AML-193 (cell line): ENCODE results near the gene CEP85.
A peak's percentile ranks its signal among the peaks of the same experiment; 100 is the strongest.

ENCODE experiments used
- DNase-seq, 2 experiments: peaks; one replicate each; lab custom pipeline; 2025; lab: John Stamatoyannopoulos, UW

CEP85 gene

DNA sequence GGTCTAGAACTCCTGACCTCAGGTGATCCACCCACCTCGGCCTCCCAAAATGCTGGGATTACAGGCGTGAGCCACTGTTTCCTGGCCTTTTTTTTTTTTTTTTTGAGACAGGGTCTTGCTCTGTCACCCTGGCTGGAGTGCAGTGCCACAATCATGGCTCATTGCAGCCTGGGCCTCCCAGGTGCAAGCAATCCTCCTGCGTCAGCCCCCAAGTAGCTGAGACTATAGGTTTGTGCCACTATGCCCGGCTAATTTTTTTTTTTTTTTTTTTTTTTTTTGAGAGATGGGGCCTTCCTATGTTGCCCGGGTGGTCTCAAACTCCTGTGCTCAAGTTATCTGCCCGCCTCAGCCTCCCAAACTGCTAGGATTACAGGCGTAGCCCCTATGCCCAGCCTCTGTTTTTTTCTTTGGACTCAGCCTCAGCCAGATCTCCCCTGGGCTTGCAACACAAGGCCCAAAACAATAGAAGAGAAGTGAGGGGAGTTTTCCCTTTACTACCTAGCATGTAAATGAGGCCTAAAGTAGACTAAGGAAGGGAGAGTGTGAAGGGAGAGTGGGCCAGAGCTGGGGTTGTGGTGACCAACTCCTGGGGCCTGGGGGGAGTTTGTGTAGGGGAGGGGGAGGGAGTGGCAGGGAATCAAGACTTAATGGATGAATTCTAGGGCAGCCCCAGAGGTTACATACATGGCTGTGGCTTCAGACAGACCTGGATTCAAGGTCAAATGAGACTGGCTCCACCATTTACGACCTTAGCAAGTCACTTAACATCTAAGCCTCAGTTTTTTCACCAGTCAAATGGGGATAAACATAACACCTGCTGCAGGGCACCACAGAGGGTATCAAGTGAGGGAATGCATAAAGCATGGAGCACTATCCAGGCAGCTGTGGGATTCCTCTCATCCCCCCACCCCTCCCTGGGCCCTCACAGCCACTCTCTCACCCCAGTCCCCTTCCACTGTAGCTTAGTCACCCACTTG lies 82.2 kb downstream of the CEP85 start:
- no peak for DNase-seq

DNA sequence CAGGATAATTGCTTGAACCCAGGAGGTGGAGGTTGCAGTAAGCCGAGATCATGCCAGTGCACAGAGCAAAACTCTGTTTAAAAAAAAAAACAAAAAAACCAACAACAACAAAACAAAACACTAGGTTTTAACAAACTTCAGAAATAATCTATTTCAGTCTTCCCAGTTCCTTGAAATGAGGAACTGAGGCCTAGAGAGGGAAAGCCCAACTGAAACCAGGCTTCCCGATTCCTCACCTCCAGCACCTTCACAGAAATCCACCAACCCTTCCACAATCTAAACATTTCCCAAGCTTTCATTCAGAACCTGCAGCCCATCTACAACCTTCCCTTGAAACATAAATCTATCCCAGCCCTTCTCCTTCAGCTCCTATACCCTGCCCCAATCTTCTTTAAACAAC lies 83.1 kb downstream of the CEP85 start:
- DNase-seq: no peak

DNA sequence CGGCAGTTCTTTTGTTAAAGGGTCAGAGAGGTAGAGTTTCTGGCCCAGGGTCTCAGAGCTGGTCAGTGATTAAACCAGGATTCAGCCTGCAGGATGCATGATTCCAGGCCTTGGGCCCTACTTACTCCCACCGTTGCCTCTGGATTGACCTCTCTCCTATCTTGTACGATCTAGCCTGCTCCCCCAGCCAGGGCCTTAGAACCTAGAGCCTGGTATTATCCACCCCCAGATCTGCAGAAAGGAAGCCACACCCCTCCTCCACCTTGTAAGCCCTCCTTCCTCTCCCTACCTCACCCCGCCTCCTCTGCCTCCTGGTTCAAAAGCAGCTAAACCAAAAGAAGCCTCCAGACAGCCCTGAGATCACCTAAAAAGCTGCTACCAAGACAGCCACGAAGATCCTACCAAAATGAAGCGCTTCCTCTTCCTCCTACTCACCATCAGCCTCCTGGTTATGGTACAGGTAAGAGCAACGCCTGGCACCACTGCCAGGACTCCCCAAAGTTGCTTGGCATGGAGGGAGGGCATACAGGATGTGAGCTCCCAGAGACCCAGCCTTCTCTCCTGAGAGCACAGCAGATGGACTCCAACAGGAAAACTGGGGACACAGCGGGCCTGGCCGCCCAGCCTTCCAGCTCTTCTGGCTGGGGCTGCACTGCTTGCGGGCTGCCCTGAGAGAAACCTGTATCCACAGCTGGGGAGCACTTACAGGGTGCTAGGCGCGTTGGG lies 83.8 kb downstream of the CEP85 start, which contains the start of gene CD52:
Gene CD52, plus strand, starts transcription at position 347 of the 726 bp plus-strand sequence. Its CDS starts 60 bp downstream, at position 407.
- DNase-seq: no peak

DNA sequence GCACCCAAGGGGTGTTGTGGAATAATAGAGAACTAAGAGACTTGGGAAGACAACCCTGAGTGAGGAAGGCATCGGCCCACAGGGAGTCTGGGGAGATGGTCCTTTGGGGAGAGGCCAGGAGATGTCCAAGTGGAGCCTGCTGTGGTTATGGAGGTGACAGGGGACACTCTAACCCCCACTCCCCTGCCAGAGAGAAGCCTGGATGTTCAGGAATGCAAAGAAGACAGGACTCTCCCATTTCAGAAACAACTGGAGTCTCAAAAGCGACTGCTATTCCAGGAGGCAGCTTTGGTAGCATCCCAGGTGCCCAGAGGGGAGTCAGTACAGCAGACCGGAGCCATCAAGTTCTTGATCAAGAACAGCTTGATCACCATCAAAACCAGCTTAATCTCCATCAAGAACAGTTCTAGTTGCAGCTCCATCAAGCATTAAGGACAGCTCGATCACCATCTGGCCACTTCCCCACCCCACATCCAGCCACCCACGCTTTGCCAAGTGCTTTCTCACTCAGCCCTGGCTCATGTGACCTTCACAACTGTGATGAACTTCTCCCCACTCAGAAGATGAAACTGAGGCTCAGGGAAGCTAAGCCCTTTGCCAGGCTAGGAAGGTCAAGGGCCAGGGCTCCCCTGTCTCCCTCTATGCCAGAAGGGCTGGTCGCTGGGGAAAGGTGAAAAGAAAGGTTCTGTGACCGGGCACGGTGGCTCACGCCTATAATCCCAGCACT lies 84.5 kb downstream of the CEP85 start:
- no peak for DNase-seq

DNA sequence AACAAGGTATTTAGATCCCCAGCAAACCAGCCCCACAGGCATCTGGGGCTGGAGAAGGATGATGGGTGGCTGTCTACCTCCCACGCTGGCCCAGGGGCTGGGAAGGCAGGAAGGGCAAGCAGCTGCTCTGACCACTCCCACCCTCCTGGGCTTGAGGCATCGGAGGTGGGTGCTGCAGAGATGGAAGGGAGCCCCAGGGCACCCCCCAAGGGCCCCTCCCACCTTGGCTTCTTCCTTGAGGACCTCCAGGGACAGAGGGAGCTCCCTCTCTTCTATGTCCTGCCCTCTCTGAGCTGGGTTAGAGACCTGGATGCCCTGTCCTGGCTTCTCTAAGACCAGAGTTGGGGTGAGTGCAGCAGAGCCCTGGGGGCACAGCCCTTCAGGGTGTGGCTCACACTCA lies 86.9 kb downstream of the CEP85 start:
- DNase-seq: no peak

DNA sequence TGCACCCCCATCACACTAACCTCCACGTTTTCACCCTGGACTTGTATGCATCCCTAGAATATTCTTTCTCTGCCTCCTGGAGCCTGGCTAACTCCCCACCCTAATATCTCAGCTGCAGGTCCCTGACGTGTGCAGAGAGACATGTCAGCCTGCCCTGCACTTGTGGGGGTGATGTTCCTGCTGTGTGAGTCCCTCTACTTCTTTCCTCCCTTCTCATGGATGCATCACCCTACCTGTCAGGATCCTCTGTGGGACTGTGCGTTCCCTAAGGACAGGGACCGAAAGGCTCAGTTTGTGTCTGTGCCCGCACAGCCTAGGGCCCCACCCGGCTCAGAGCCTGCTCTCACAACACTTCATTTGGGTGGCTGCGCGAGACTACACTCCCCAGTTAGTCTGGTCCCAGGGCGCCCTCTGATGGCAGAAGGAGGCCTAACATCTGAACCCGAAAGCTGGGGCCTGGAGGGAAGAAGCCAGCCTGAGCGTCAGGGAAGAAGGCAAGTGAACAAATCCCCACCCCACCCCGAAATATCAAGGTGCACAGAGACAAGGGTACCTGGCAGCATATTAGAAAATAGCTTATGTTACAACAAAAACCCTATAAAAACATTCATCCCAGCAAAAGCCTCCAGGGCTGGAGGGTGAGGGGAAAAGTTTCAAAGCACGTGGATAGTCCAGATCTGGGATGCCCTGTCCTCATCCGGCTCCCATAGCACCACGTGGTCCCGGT lies 87.5 kb downstream of the CEP85 start:
- DNase-seq: peak; percentile 68 to 73

DNA sequence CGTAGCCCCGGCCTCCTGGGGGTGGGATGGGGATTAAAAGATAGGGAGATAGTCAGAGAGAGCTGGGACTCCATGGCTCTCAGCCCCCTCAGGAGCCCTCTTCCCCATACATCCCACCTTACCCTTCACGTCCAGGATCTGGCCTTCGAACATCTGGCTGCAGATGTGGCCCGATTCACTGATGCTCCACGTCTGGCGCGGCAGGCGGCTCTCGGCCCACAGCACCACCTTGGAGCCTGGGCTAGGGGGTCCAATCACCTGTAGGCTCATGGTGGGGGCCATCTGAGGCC lies 88.0 kb downstream of the CEP85 start:
- no peak for DNase-seq

DNA sequence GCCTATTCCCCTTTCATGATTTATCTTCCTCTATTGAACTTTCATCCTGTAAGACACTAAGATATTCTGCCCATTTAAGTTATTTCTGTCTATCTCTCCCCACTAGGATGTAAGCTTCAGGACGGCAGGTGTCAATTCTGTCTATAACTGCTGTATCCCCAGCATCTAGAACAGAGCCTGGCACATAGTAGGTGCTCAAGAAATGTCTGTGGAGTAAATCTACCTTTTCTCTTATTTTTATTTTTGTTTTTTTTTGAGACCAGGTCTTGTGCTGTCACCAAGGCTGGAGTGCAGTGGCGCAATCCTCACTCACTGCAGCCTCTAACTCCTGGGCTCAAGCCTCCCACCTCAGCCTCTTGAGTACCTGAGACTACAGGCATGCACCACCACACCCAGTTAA lies 89.4 kb downstream of the CEP85 start:
- DNase-seq: no peak

DNA sequence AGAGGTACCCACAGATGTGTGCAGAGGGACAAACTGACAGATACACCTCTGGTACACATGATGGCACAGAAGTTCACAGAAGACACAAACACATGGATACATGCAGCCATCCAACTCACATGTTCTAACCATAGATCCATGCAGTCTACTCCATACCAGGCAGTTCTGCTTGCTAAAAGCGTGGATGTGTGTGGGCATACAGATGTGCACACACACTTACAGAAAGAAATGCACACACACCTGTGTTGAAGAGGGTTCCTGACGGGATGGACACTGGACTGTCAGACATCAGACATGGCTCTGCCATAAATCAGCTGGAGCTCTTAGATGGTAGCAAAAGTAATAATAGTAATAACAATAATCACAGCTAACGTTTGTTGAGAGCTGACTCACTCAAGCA lies 90.5 kb downstream of the CEP85 start:
- DNase-seq: no peak

DNA sequence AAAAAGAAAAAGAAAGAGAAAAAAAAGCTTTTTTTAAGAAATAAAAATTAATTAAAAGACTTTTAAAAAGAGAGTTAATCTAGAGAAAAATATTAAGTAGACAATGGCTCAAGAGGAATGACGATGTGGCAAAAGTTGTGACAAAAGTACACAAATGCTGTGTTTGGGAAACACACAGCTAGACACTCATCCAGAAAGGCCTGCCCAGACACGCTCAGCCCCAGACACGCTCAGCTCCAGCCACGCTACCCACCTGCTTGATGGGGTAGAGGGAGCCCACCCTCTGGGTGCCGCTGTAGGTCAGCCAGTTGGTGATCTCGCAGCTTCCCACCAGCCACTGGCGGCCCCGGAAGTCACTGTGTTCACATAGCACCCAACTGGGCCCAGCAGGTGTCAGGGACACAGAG lies 94.0 kb downstream of the CEP85 start:
- no peak for DNase-seq
